Keratinocyte (primary cell): Measurements from ENCODE around the gene RGL3.

Experiments used
- EZH2 ChIP-seq: IDR thresholded peaks from one replicate; pipeline ENCODE4 v1.6.1; 2012; ENCODE audit warnings: inconsistent platforms, mild to moderate bottlenecking, low read length, moderate library complexity
- TF ChIP-seq, protein P1 (sequence below), 3 experiments: IDR thresholded peaks in 1 of 3; conservative IDR thresholded peaks in 1 of 3; optimal IDR thresholded peaks in 1 of 3; 2 replicates in 2 of 3; 3 replicates in 1 of 3; pipeline versions ENCODE3 to v1.5.1; 2011; ENCODE audit warnings: low read length in 3 of 3, mild to moderate bottlenecking in 3 of 3, moderate library complexity in 2 of 3, control low read depth in 1 of 3, inconsistent platforms in 1 of 3; ENCODE audit not compliant: insufficient read depth in 2 of 3; ENCODE audit errors: extremely low read depth in 1 of 3

DNA sequence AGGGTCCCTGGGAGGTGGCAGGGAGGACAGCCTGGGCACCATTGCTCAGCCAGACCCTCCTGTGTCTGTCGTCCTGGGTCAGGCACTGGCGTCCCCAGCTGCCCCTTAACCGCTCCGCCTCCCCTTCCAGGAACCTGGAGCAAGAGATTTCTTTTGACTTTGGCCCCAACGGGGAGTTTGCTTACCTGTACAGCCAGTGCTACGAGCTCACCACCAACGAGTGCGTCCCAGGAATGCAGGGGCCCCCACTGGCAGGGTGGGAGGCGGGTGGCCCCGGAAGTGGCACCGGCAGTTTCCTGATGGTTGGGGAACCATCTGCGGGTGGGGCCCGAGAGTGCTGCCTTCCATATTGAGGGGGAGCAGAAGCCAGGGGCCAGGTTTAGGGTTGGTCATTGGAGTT, 29.3 kb upstream of the RGL3 start:
- TF ChIP-seq, protein P1, sequence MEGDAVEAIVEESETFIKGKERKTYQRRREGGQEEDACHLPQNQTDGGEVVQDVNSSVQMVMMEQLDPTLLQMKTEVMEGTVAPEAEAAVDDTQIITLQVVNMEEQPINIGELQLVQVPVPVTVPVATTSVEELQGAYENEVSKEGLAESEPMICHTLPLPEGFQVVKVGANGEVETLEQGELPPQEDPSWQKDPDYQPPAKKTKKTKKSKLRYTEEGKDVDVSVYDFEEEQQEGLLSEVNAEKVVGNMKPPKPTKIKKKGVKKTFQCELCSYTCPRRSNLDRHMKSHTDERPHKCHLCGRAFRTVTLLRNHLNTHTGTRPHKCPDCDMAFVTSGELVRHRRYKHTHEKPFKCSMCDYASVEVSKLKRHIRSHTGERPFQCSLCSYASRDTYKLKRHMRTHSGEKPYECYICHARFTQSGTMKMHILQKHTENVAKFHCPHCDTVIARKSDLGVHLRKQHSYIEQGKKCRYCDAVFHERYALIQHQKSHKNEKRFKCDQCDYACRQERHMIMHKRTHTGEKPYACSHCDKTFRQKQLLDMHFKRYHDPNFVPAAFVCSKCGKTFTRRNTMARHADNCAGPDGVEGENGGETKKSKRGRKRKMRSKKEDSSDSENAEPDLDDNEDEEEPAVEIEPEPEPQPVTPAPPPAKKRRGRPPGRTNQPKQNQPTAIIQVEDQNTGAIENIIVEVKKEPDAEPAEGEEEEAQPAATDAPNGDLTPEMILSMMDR (optimal IDR thresholded peaks at IDR 0.05 in 1 of 3, IDR thresholded peaks at IDR 0.05 in 1 of 3, conservative IDR thresholded peaks at IDR 0.05 in 1 of 3; ENCODE audit: extremely low read depth in 1 of 3, insufficient read depth in 2 of 3, low read length in 3 of 3): no peak
- no peak for TF ChIP-seq EZH2
